GM19328 (cell line): ENCODE data around the gene TTLL8.

Experiments
- ATAC-seq: cut with Tn5 transposase; IDR thresholded peaks from one replicate; pipeline ENCODE4 v1.9.1; 2021; ENCODE audit warnings: mild to moderate bottlenecking, moderate library complexity; ENCODE audit not compliant: unreplicated experiment

TTLL8 gene

GRCh38 chr22:50045211-50046018 lies 12.7 kb downstream of the TTLL8 start:
- ATAC-seq, result no peak

- ATAC-seq, result no peak
These were observed 13.5 kb downstream of the TTLL8 start for GRCh38 chr22:50044485-50045118.

GRCh38 chr22:50041361-50042065 lies 16.6 kb downstream of the TTLL8 start:
- ATAC-seq, result no peak

- no peak for ATAC-seq
These were observed 17.4 kb downstream of the TTLL8 start for GRCh38 chr22:50040717-50041116.

GRCh38 chr22:50039669-50040443 lies 18.2 kb downstream of the TTLL8 start:
- ATAC-seq, result no peak

DNA sequence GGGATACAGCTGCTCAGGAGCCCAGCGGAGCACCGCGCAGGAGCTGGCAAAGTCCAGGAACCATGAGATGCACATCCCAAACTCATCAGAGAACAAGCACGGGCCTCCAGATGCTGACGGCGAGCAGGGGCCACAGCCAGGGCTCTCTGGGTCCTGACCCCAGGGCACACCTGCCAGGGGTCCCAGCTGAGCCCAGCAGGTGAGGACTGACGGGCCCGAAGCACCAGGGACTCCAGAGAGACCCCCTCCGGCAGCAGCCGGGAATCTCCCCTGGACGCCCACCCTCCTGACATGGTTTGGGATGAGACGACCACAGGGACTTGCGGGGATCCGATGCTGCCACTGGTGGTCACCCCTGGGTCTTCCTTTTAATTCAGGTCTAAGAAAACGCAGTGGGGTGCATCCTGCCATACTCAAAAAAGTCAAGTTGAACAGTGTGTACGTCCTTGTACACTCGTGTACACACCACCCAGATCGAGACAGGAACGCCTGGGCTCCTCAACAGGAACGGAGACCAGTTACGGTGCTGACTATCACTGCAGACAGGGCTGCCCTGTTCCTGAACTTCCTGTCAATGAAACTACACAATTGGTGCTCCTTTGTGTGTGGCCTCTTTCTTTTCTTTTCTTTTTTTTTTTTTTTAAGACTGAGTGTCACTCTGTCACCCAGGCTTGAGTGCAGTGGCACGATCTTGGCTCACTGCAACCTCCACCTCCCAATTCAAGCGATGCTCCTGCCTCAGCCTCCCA lies 21.9 kb downstream of the TTLL8 start:
- no peak for ATAC-seq

DNA sequence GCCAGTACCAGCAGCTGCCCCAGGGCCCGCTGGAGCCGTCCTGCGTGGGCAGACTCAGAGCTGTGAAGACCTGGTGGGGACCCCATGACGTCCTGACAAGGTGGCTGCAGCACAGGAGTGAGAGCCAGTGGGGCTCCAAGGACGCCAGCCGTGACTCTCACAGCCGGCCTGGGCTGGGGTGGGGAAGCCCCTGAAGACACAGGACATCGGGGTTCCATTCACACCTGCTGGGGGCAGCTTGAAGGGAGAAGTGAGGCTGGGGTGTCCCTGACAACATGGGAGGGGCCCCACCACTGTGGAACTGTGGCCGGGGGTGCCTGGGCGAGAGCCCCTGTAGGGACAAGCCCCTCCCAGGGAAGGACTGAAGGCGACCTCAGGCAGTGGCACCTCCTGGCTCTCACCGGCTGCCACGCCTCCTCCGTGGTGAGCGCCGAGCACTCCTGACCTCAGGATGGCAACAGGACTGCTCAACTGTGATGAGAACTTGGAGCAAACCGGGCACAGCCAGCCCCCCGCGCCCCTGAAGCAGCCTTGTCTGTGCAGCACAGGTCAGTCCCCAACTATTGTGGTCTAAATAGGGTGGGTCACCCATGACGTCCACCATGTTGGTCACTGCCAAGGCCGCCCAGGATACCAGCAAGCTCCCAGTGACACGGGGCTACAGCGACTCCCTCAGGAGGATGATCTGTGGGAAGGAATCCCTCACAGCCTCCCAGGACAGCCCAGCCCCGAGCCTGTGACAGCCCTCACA lies 22.8 kb downstream of the TTLL8 start:
- no peak for ATAC-seq

DNA sequence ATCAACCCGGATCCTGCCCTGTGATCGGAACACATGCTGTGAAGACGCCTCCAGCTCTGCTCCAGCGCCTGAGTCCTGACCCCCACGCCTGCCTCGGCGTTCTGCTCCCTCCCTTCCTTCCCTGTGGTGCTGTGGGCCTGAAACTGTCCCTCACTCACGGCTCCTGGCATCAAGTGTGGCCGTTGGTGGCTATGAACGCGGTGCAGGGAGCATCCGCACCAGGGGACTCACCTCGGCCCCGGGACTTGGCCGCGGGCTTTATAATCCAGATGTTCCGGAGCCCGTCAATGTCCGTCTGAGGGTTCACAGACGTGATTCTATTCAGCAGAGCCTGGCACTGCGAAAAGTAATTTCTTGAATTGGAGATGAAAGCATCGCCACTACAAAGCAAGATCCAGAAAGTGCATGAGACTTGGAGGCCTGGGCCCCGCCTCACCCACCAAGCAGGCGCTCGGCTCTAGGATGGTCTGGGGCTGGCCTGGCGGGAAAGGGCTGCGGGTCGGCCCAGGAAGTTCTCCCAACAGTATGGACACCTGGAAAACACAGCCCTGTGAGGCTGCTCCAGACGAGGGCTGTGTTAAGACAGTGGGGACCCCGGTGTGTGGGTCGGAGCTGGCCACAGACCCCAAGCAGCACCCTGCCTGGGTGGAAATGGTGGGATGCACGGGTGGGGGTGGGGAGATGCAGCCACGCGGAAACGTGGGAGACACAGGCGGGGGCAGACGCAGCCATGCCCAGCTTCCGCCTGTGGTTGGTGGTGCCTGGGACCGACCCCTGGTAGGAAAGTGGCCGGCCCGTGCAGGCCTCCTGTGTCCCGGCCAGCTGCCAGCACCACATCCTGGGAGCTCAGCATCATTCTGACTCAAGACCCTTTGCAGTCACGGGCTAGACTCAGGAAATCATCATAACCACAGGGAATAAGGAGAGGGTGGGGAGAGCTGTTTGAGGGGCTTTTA lies 23.7 kb downstream of the TTLL8 start:
- no peak for ATAC-seq

- ATAC-seq, result no peak
These were observed 25.0 kb downstream of the TTLL8 start for GRCh38 chr22:50032941-50033601.

DNA sequence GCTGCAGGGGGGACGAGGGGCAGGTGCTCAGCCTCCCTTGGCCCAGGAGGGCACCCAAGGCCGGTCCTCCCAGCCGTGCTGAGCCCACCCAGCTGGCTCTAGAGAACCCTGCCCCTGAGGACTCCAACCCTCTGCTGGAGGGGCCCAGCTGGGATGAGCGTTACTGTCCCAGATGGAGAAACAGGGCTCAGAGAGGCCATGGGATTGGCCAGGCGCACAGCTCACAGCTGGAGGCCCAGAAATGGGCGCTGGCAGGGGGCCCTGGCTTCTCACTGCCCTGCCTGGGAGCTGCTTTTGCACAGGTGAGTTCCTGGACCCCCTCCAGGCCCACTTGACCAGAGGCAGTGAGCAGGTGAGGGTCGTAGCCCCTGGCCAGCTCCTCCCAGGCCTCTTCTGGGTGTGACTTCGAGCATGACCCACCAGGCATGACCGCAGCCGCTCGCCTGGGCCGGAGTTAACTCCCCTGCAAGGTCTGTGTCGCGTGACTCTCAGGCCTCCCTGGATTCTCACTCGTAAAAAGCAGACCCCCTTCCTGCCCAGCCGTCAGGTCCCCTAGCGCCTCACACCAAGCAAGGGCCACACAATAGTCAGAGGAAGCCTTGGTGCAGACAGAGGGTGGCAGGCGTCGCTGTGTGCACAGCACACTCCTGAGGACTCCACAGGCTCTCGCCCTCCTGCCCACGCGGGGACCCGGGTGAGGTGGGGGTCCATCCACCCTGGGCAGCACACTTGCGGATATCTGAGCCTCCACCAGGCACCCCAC lies 25.8 kb downstream of the TTLL8 start:
- ATAC-seq, result no peak

DNA sequence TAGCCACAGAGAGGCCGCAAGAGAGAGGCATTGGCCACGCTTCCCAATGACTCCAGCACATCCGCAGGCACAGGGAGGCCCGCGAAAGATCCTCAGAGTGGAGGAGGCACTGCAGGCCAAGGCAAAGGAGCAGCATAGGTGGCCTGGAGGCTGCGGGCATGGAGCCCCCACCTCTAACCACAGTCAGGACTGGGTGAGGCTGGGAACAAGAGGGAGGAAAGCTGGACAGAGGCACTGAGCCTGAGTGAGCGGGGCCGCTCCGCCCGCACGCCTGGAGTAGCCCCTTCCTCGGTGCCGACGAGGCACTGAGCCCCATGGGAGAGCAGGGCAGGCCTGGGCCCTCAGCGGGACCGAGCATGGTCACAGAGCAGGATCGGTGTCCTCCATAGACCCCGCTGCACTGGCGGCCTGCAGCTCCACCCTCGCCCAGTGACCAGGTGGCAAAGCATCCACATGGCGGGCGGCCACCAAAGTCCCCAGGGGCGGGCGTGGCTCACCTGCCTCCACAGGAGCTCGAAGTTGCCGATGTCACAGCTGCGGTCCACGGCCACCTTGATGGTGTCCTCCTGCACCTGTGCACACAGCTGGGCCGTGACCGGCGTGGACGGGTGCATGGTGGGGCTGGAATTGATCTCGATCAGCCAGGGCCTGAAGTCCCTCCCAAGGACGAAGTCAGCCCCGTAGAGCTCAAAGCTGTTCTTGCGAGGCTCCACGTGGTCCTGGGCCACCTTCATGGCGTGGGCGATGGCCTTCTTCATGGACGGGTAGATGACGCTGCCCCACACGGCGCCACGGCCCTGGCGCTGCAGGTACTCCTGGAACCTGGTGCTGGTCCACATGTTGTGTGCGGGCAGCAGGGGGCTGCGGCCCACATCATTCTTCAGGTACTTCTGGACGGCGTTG lies 26.7 kb downstream of the TTLL8 start:
- ATAC-seq, result no peak

GRCh38 chr22:50030297-50031188 lies 27.6 kb downstream of the TTLL8 start:
- ATAC-seq, result no peak

DNA sequence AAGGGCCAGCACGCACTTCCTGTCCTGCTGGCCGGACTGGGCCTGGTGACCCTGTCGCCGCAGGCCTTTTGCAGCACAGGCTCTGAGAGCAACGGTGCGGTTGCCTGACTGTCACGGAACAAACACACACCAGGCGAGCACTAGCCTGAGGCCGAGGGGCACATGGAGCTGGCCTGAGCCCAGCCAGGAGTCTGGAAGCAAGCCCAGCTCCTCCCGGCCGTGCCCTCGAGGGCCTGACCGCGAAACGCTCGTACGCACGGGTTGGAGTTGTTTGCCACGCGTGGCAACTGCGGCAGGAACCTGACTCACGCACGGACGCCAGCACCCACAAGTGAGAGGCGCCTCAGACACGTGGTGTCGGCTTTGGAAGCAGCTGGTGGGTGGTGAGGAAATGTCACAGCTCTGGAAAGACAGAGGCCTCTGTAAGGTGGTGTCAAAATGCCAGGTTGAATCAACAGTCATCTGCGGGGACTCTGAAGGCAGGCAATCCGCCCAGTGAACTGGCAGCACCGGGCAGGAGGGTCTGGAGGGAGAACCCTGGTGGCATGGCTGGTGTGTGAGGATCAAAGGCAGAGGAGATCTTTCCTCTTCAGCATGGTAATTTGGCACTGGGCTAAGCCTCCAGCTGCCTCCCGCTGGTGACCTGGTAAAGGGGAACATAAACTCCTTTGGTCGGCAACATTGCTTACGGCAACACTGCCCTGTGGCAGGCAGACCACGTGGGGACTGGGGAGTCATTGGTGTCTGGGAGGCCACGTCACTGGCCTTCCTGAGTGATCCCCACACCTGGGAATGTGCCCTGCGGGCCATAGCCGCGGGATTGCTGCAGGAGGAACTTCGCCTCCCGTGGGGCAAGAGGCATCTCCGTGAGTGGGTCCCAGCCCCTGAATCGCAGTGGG lies 30.2 kb downstream of the TTLL8 start:
- no peak for ATAC-seq

GRCh38 chr22:50025993-50026392 lies 32.1 kb downstream of the TTLL8 start:
- ATAC-seq, result no peak
